ENCODE data around the gene AVL9.

- TF ChIP-seq GATA2 (IDR thresholded peaks at IDR 0.05; ENCODE audit: low read depth, low read length) (no peak), GATA3 (IDR thresholded peaks at IDR 0.05; ENCODE audit: low read depth, low read length) (no peak)
Observed at GRCh38 chr7:32611201-32612099, 116.2 kb downstream of the AVL9 start.

All from SH-SY5Y (cell line).